T-helper 17 cell (primary cell): Measurements from ENCODE around the gene IFNL2. TPM values are rescaled to one million over a fixed set of nuclear protein-coding genes. Genes with fewer than 3 reads are reported as not detected.
"Not testable (repeated sequence)": the region's sequence is repeated elsewhere in the genome, so short reads cannot be mapped to it uniquely, and the experiment has no call there.

ENCODE experiments used
- ATAC-seq: fragments of 150-1000 bp; cut with Tn5 transposase; 2 replicates; pipeline ENCODE4 v1.10.0; 2021; ENCODE audit warnings: mild to moderate bottlenecking, moderate library complexity
- DNase-seq, 3 donors: peaks; one replicate each; pipeline versions ENCODE4 v3.0.0 to v3.0.0-alpha.2; 2020 to 2021
- H3K9me3 ChIP-seq: one replicate; pipeline ENCODE4 v1.7.0; 2013; ENCODE audit warnings: low read length, mild to moderate bottlenecking; ENCODE audit not compliant: control insufficient read depth, poor library complexity, severe bottlenecking
- H3K27ac Mint-ChIP-seq: one replicate; pipeline ENCODE4 v1.8.0; 2022; ENCODE audit warnings: mild to moderate bottlenecking, moderate library complexity, mixed read lengths
- H3K27me3 Mint-ChIP-seq: one replicate; pipeline ENCODE4 v1.8.0; 2022; ENCODE audit warnings: mixed read lengths
- H3K36me3 Mint-ChIP-seq: one replicate; pipeline ENCODE4 v1.8.0; 2022; ENCODE audit warnings: low read depth, mixed read lengths
- H3K4me1 Mint-ChIP-seq: one replicate; pipeline ENCODE4 v1.8.0; 2022; ENCODE audit warnings: mild to moderate bottlenecking, mixed read lengths
- H3K4me3 Mint-ChIP-seq: one replicate; pipeline ENCODE4 v1.8.0; 2022; ENCODE audit warnings: mild to moderate bottlenecking, moderate library complexity, mixed read lengths
- total RNA-seq, 4 donors: library from RNA in 2 of 4; stranded (reverse) in 2 of 4; gene quantifications; one replicate each; pipeline ENCODE4 v1.2.3 and lab custom pipeline; 2022 to 2026

The IFNL2 gene
- total RNA-seq, 2 donors from 2014 or later = not detected

DNA sequence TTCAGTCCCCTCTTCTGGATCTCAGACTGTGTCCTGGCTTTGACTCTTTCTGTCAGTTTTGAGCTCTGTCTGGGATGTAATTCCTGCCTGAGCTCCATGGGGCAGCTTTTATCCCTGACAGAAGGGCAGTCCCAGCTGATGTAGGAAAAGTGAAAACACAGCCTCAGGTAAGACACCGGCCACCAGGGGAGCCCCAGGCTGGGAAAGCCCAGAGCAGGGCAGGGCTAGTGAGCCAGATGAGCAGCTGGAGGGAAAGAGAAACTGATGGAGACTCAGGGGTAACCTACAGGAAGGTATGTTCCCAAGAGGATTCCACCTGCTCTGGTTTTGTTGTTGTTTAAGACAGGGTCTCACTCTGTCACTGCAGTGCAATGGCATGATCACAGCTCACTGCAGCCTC lies 23.0 kb upstream of the IFNL2 start:
- not testable (repeated sequence) for H3K27ac Mint-ChIP-seq, H3K36me3 Mint-ChIP-seq, H3K4me3 Mint-ChIP-seq, H3K4me1 Mint-ChIP-seq, H3K9me3 ChIP-seq, DNase-seq, H3K27me3 Mint-ChIP-seq
- peak; percentile 59 for ATAC-seq

DNA sequence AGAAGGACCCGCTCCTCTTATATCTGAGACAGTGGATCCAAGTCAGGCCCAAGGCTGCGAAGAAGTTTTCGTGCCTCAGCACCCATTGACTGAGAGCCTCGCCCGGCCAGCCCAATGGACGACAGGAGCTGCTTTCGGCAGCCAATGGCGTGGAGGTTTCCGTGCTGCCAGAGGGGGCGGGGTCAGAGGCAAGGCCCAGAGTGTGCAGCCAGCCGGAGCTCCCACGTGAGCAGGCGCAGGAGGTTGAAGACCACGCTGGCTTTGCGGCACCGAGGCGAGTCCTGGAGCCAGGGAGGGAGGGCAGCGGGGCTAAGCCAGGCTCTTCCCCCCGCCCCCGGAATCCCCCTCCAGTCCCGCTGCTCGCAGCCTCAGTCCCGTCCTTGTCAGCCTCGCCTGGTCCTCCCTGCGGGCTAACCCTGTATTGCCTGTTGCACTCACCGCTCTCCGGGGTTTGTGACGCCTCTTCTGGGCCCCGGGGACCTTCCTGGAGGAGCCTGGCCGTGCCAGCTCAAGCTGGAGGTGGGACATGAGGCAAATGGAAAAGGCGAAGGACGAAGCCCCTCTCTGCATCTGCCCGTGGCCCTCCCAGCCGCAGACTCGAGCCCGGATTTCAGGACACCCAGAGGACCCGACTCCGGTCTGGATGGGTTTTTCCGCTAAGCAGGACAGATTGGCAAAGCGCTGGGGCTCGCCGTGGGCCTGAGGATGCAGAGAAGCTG lies 21.1 kb upstream of the IFNL2 start:
- DNase-seq = no peak

GRCh38 chr19:39247701-39248664 lies 20.2 kb upstream of the IFNL2 start:
- H3K27ac Mint-ChIP-seq = no peak overlapping the region
- no peaks in the 10 kb centered on the region for H3K9me3 ChIP-seq
- DNase-seq (no peak), ATAC-seq (peak; percentile 65)
- no peak overlapping the region for H3K4me3 Mint-ChIP-seq
- no peaks in the 10 kb centered on the region for H3K36me3 Mint-ChIP-seq
- peaks cover 16% of the 10 kb centered on the region for H3K4me1 Mint-ChIP-seq
- H3K27me3 Mint-ChIP-seq = peaks cover 8% of the 10 kb centered on the region

More for the DNA sequence above, 21.1 kb upstream of the IFNL2 start:
- H3K36me3 Mint-ChIP-seq = no peaks in the 10 kb centered on the region
- no peak overlapping the region for H3K27ac Mint-ChIP-seq
- peaks cover 7% of the 10 kb centered on the region for H3K27me3 Mint-ChIP-seq
- peak overlapping the region; percentile 73 for H3K4me3 Mint-ChIP-seq
- H3K4me1 Mint-ChIP-seq = peaks cover 10% of the 10 kb centered on the region
- ATAC-seq = peak; percentile 69
- no peaks in the 10 kb centered on the region for H3K9me3 ChIP-seq

- no peak for DNase-seq
- no peaks in the 10 kb centered on the region for H3K9me3 ChIP-seq
- Mint-ChIP-seq H3K27ac (no peak within 1 kb of the TSS), H3K36me3 (no peaks in the 10 kb centered on the region), H3K27me3 (peaks cover 16% of the 10 kb centered on the region), H3K4me1 (peaks cover 16% of the 10 kb centered on the region), H3K4me3 (peak within 1 kb of the TSS; percentile 31)
- ATAC-seq = no peak
These were observed 19.4 kb upstream of the IFNL2 start, which contains the start of gene IFNL4 for GRCh38 chr19:39248806-39249205. Gene IFNL4, minus strand, starts transcription at chr19:39248856.

DNA sequence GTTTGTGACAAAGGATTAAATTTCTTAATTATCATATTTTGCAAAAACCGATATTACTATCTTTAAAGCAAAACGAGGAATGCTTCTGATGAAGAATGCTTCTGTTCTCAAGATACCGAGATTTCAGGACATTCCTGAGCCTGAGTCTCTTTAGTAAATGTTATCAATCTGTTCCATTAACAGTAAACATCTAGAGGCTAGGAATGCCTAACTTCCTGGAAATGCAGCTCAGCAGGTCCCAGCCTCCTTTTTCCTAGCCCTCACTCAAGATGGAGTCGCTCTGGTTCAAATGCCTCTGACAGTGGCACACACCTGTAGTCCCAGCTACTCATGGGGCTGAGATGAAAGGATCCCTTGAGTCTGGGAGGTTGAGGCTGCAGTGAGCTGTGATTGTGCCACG lies 17.1 kb upstream of the IFNL2 start:
- no peaks in the 10 kb centered on the region for H3K9me3 ChIP-seq
- no peak for ATAC-seq
- no peaks in the 10 kb centered on the region for H3K36me3 Mint-ChIP-seq
- no peak overlapping the region for H3K4me3 Mint-ChIP-seq
- H3K27me3 Mint-ChIP-seq = peaks cover 14% of the 10 kb centered on the region
- peaks cover 13% of the 10 kb centered on the region for H3K4me1 Mint-ChIP-seq
- H3K27ac Mint-ChIP-seq = no peak overlapping the region
- no peak for DNase-seq

GRCh38 chr19:39251846-39252245 lies 16.4 kb upstream of the IFNL2 start:
- no peaks in the 10 kb centered on the region for H3K9me3 ChIP-seq
- peak overlapping the region; percentile 67 for H3K27ac Mint-ChIP-seq
- H3K27me3 Mint-ChIP-seq = peaks cover 14% of the 10 kb centered on the region
- ATAC-seq (no peak), DNase-seq (no peak)
- no peaks in the 10 kb centered on the region for H3K36me3 Mint-ChIP-seq
- no peak overlapping the region for H3K4me3 Mint-ChIP-seq
- H3K4me1 Mint-ChIP-seq = peaks cover 13% of the 10 kb centered on the region

GRCh38 chr19:39252458-39252857 lies 15.7 kb upstream of the IFNL2 start:
- H3K27me3 Mint-ChIP-seq = peaks cover 14% of the 10 kb centered on the region
- no peaks in the 10 kb centered on the region for H3K9me3 ChIP-seq
- DNase-seq (no peak), ATAC-seq (no peak)
- H3K4me3 Mint-ChIP-seq = no peak overlapping the region
- no peaks in the 10 kb centered on the region for H3K36me3 Mint-ChIP-seq
- peak overlapping the region; percentile 67 for H3K27ac Mint-ChIP-seq
- peaks cover 10% of the 10 kb centered on the region for H3K4me1 Mint-ChIP-seq

GRCh38 chr19:39253374-39254149 lies 14.6 kb upstream of the IFNL2 start:
- peaks cover 20% of the 10 kb centered on the region for H3K27me3 Mint-ChIP-seq
- H3K4me1 Mint-ChIP-seq = peaks cover 16% of the 10 kb centered on the region
- H3K27ac Mint-ChIP-seq = peak overlapping the region; percentile 67
- H3K4me3 Mint-ChIP-seq = no peak overlapping the region
- no peaks in the 10 kb centered on the region for H3K9me3 ChIP-seq
- DNase-seq (no peak), ATAC-seq (no peak)
- H3K36me3 Mint-ChIP-seq = no peaks in the 10 kb centered on the region

DNA sequence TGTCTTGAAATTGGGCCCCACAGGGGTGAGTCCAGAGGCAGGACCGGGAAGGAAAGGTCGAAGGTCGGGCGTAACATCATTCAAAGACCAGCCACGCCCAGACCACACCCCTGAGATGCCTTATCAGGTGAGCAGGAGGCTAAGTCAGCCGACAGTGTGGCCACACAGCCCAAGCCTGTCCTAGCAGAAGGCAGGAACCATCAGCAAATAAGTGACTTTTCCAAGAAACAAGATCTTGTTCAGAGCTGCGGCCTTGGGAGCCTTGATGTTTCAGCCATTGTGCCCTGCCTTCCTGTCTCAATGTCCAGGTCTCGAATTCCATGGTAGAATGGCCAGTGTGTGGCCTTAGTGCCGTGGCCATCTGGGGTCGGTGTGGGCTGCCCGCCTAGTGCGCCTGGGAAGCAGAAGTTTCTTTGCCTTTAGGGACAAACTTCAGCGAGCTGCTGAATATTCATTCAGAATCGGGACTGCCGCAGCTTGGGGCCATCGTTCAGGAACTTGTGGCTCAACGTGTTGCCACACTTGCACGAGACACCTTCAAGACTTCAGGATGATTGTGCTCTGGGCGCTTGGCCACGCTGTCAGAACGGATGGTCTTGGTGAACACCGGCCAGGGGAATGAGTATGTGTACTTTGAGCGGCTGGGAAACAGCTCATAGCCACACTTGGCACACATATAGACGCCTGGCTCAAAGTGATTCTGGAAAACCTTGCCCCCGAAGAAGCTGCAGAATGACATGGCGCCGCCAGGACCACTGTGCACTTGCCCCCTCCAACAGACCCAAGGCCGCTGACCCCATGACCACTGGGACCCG lies 13.5 kb upstream of the IFNL2 start:
- H3K4me1 Mint-ChIP-seq = peaks cover 16% of the 10 kb centered on the region
- ATAC-seq (no peak), DNase-seq (no peak)
- H3K36me3 Mint-ChIP-seq = no peaks in the 10 kb centered on the region
- no peak overlapping the region for H3K27ac Mint-ChIP-seq
- peaks cover 20% of the 10 kb centered on the region for H3K27me3 Mint-ChIP-seq
- H3K4me3 Mint-ChIP-seq = no peak overlapping the region
- H3K9me3 ChIP-seq = no peaks in the 10 kb centered on the region

DNA sequence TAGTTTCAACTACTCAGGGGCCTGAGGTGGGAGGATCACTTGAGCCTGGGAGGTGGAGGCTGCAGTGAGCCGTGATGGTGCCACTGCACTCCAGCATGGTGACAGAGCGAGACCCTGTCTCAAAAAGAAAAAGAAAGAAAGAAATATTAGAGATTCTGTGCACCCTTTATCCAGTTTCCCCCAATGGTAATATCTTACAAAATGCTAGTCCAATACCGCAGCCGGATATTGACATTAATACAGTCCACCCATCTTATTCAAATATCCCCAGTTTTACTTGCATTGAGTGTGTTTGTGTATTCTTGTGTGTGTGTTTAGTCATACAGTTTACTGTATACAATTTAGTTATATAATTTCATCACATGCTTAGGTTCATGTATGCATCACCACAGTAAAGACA lies 11.0 kb upstream of the IFNL2 start:
- Mint-ChIP-seq H3K36me3 (peaks cover 2% of the 10 kb centered on the region), H3K27ac (no peak overlapping the region), H3K4me3 (no peak overlapping the region), H3K27me3 (peaks cover 28% of the 10 kb centered on the region), H3K4me1 (peaks cover 11% of the 10 kb centered on the region)
- H3K9me3 ChIP-seq = no peaks in the 10 kb centered on the region
- DNase-seq (no peak), ATAC-seq (no peak)

DNA sequence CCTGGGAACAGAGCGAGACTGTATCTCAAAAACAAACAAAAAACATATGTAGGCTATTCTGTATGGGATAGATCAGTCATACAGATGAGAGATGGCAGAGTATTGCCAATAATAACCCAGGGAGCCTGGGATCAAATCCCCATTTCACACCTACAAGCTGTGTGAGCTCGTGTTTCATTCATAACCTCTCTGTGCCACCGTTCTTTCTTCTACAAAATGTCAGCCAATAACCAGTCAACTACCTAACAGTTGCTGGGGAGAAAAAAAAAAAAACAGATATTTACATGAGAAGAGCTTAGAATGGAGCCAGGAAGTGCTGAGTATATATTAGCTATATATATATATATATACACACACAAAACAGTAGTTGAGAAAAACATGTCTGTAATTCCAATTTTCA lies 6.5 kb upstream of the IFNL2 start:
- no peak for DNase-seq
- Mint-ChIP-seq H3K27me3 (peaks cover 39% of the 10 kb centered on the region), H3K4me3 (no peak overlapping the region), H3K27ac (no peak overlapping the region), H3K36me3 (peaks cover 11% of the 10 kb centered on the region), H3K4me1 (peaks cover 13% of the 10 kb centered on the region)
- ATAC-seq = no peak
- no peaks in the 10 kb centered on the region for H3K9me3 ChIP-seq

GRCh38 chr19:39262496-39262895 lies 5.7 kb upstream of the IFNL2 start:
- no peaks in the 10 kb centered on the region for H3K9me3 ChIP-seq
- H3K27ac Mint-ChIP-seq = no peak overlapping the region
- ATAC-seq = no peak
- peaks cover 39% of the 10 kb centered on the region for H3K27me3 Mint-ChIP-seq
- H3K36me3 Mint-ChIP-seq = peaks cover 11% of the 10 kb centered on the region
- no peak for DNase-seq
- H3K4me1 Mint-ChIP-seq = peaks cover 13% of the 10 kb centered on the region
- H3K4me3 Mint-ChIP-seq = no peak overlapping the region
